Cardiac muscle cell (in vitro differentiated cells and primary cell): ENCODE data around the gene KIRREL3. TPM values are rescaled to one million over a fixed set of nuclear protein-coding genes. Genes with fewer than 3 reads are reported as not detected.
A peak's percentile ranks its signal among the peaks of the same experiment; 100 is the strongest.

ENCODE experiments used
- DNase-seq, 2 donors: peaks; one replicate each; pipeline versions ENCODE4 v3.0.0 to v3.0.0-alpha.2; 2010 to 2017; ENCODE audit warnings: low read depth in 1 of 2, low spot score in 1 of 2
- H3K27ac ChIP-seq: fragments of 200-600 bp; sonication (generic); 2 replicates; pipeline ENCODE4 v1.5.1; 2016
- H3K27me3 ChIP-seq: fragments of 200-600 bp; sonication (generic); 2 replicates; pipeline ENCODE4 v1.6.0; 2016; ENCODE audit warnings: control low read depth
- H3K36me3 ChIP-seq: fragments of 200-600 bp; sonication (generic); 2 replicates; pipeline ENCODE4 v1.5.1; 2016; ENCODE audit warnings: control low read depth
- H3K4me1 ChIP-seq: fragments of 200-600 bp; sonication (generic); 2 replicates; pipeline ENCODE4 v1.8.1; 2017; ENCODE audit warnings: low read depth, mild to moderate bottlenecking, mixed run types
- H3K4me3 ChIP-seq: fragments of 200-600 bp; sonication (generic); 2 replicates; pipeline ENCODE4 v1.5.1; 2016; ENCODE audit warnings: mild to moderate bottlenecking
- H3K9me3 ChIP-seq: fragments of 200-600 bp; sonication (generic); 2 replicates; pipeline ENCODE4 v1.5.1; 2017; ENCODE audit warnings: low read depth, mild to moderate bottlenecking, control low read depth
- CTCF ChIP-seq: IDR thresholded peaks from 2 replicates; pipeline ENCODE4 v1.5.1; 2012; ENCODE audit warnings: low read depth, mild to moderate bottlenecking, low read length
- polyA plus RNA-seq: library from polyadenylated mRNA; unstranded; fragments of >200 nt; fragmentation: Nextera tagmentation; extraction: Ambion mirVana; gene quantifications from 2 replicates; pipeline ENCODE4 v1.2.1, GENCODE V29; 2016
- total RNA-seq: library from RNA; depleted of rRNA; stranded (reverse); fragments of >200 nt; gene quantifications from 2 replicates; pipeline ENCODE4 v1.2.3, GENCODE V29; 2016

Gene KIRREL3
- total and polyA plus RNA-seq, 2 experiments from 2014 or later = 0.12 to 0.89 TPM

- Histone ChIP-seq H3K4me1 (peaks cover 3% of the 10 kb centered on the region), H3K4me3 (no peak overlapping the region), H3K36me3 (no peaks in the 10 kb centered on the region), H3K27ac (no peak overlapping the region), H3K9me3 (no peaks in the 10 kb centered on the region), H3K27me3 (peaks cover 4% of the 10 kb centered on the region)
- no peak for TF ChIP-seq CTCF
- DNase-seq = no peak
These were observed 561.9 kb downstream of the KIRREL3 start for GRCh38 chr11:126438691-126439090.

GRCh38 chr11:126438272-126438671 is 562.3 kb downstream of the KIRREL3 start:
- no peak overlapping the region for H3K27ac ChIP-seq
- no peaks in the 10 kb centered on the region for H3K36me3 ChIP-seq
- H3K4me3 ChIP-seq = no peak overlapping the region
- peaks cover 4% of the 10 kb centered on the region for H3K27me3 ChIP-seq
- no peaks in the 10 kb centered on the region for H3K9me3 ChIP-seq
- peaks cover 3% of the 10 kb centered on the region for H3K4me1 ChIP-seq
- peak in 1 of 2 donors; percentile 26 for DNase-seq
- no peak for TF ChIP-seq CTCF

GRCh38 chr11:126437731-126438130 is 562.8 kb downstream of the KIRREL3 start:
- no peak for DNase-seq
- Histone ChIP-seq H3K9me3 (no peaks in the 10 kb centered on the region), H3K27ac (no peak overlapping the region), H3K36me3 (no peaks in the 10 kb centered on the region), H3K4me1 (no peaks in the 10 kb centered on the region), H3K4me3 (no peak overlapping the region), H3K27me3 (peaks cover 4% of the 10 kb centered on the region)
- TF ChIP-seq CTCF = no peak

- no peaks in the 10 kb centered on the region for H3K4me1 ChIP-seq
- DNase-seq = no peak
- TF ChIP-seq CTCF = no peak
- H3K36me3 ChIP-seq = no peaks in the 10 kb centered on the region
- no peaks in the 10 kb centered on the region for H3K9me3 ChIP-seq
- H3K4me3 ChIP-seq = no peak overlapping the region
- no peaks in the 10 kb centered on the region for H3K27me3 ChIP-seq
- H3K27ac ChIP-seq = no peak overlapping the region
These were observed 564.3 kb downstream of the KIRREL3 start for GRCh38 chr11:126436209-126436755.

GRCh38 chr11:126434950-126435335 is 565.6 kb downstream of the KIRREL3 start:
- Histone ChIP-seq H3K27ac (no peak overlapping the region), H3K27me3 (no peaks in the 10 kb centered on the region), H3K4me1 (no peaks in the 10 kb centered on the region), H3K9me3 (no peaks in the 10 kb centered on the region), H3K36me3 (no peaks in the 10 kb centered on the region), H3K4me3 (no peak overlapping the region)
- DNase-seq = no peak
- no peak for TF ChIP-seq CTCF
